Measurements from ENCODE around the gene USP14. TPM values are rescaled to one million over a fixed set of nuclear protein-coding genes. Genes with fewer than 3 reads are reported as not detected.

Gene USP14
- total RNA-seq, 1 donor from 2014 or later, result 40.0 TPM

DNA sequence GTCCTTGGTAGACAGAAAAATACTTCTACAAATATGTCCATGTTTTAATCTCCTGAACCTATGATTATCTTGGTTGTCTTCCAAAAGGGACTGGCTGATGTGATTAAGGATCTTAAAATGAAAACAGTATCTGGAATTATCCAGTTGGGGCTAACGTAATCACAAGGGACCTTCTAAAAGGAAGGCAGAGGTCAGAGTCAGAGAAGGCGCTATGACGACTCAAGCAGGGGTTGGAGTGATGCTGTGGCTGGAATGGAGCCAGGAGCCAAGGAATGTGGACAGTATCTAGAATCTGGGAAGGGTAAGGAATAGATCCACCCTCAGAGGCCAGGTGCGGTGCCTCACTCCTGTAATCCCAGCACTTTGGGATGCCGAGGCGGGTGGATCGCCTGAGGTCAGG, 4.2 kb upstream of the USP14 start:
- Histone ChIP-seq H3K27me3 (ENCODE audit: control insufficient read depth, insufficient read depth, low read length) (no peaks in the 10 kb centered on the region), H3K4me3 (ENCODE audit: low read depth, low read length) (no peak overlapping the region), H3K36me3 (ENCODE audit: control insufficient read depth, insufficient read depth, low read length) (no peaks in the 10 kb centered on the region)
- no peak for DNase-seq (ENCODE audit: low read depth)
- TF ChIP-seq, protein P1, sequence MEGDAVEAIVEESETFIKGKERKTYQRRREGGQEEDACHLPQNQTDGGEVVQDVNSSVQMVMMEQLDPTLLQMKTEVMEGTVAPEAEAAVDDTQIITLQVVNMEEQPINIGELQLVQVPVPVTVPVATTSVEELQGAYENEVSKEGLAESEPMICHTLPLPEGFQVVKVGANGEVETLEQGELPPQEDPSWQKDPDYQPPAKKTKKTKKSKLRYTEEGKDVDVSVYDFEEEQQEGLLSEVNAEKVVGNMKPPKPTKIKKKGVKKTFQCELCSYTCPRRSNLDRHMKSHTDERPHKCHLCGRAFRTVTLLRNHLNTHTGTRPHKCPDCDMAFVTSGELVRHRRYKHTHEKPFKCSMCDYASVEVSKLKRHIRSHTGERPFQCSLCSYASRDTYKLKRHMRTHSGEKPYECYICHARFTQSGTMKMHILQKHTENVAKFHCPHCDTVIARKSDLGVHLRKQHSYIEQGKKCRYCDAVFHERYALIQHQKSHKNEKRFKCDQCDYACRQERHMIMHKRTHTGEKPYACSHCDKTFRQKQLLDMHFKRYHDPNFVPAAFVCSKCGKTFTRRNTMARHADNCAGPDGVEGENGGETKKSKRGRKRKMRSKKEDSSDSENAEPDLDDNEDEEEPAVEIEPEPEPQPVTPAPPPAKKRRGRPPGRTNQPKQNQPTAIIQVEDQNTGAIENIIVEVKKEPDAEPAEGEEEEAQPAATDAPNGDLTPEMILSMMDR (IDR thresholded peaks at IDR 0.05; ENCODE audit: insufficient read depth, low read length, poor library complexity, severe bottlenecking), result no peak

DNA sequence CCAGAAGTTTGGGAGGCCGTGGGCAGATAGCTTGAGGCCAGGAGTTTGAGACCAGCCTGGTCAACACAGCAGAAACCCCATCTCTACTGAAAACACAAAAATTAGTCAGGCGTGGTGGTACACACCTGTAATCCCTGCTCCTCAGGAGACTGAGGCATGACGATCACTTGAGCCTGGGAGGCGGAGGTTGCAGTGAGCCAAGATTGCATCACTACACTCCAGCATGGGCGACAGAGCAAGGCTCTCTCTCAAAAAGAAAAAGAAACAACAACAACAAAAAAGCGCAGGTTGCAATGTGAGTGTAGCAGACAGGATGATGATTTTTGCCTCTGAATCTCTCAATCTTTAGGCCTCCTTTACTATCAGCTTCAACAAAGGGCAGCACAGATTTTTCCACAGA, 2.7 kb upstream of the USP14 start:
- no peak for DNase-seq (ENCODE audit: low read depth)
- H3K27me3 ChIP-seq (ENCODE audit: control insufficient read depth, insufficient read depth, low read length), result no peaks in the 10 kb centered on the region
- H3K36me3 ChIP-seq (ENCODE audit: control insufficient read depth, insufficient read depth, low read length), result no peaks in the 10 kb centered on the region
- no peak overlapping the region for H3K4me3 ChIP-seq (ENCODE audit: low read depth, low read length)
- TF ChIP-seq, protein P1 (IDR thresholded peaks at IDR 0.05; ENCODE audit: insufficient read depth, low read length, poor library complexity, severe bottlenecking), result no peak

DNA sequence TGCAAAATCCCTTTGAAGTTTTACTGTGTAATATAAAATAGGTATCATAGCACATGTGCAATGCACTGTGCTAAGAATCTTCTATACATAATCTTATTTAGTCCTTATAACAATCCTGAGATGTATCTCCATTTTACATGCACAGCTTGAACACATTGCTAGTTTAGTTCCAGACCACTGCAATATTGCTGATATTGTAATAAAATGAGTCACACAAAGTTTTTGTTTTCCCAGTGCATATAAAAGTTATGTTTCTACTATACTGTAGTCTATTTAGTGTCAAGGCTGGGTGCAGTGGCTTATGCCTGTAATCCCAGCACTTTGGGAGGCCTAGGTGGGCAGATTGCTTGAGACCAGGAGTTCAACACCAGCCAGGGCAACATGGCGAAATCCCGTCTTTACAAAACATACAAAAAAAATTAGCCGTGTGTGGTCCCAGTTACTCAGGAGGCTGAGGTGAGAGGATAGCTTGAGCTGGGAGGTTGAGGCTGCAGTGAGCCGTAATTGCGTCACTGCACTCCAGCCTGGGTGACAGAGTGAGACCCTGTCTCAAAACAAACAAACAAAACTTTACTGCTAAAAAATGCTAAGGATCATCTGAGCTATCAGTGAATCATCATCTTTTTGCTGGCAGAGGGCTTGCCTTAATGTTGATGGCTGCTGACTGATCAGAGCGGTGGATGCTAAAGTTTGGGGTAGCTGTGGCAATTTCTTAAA, 1.7 kb upstream of the USP14 start:
- H3K27me3 ChIP-seq (ENCODE audit: control insufficient read depth, insufficient read depth, low read length), result no peaks in the 10 kb centered on the region
- TF ChIP-seq, protein P1 (IDR thresholded peaks at IDR 0.05; ENCODE audit: insufficient read depth, low read length, poor library complexity, severe bottlenecking), result no peak
- no peaks in the 10 kb centered on the region for H3K36me3 ChIP-seq (ENCODE audit: control insufficient read depth, insufficient read depth, low read length)
- no peak for DNase-seq (ENCODE audit: low read depth)
- no peak overlapping the region for H3K4me3 ChIP-seq (ENCODE audit: low read depth, low read length)

DNA sequence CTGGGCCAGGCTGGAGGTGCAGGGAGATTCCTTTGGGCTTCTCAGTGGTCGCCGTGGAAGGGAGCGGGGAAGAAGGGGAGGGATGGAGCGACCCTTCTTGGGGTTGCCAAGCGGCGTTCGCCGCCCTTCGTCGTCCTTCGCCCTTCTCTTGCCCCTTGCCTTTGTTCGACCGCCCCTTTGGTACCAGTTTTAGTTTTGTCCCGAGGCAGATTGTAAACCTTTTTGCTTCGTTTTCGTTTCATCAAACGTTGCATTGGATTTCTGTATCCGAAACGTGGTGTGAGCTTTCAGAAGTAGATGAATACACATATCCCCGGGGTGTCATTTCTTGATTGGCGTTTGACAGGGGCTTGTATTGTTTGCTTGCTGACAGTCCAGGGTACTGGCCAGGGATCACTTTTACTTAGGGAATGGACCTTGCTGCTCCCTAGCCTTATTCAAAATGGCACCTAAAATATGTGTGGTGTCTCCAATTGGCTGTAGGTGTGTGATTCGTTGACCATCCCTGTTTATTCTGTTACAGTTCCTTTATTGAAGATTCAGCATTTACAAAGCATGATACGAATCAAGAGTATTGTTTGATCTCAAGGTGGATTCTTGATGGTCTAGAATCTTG, 788 bp downstream of the USP14 start:
- no peak for DNase-seq (ENCODE audit: low read depth)
- no peaks in the 10 kb centered on the region for H3K27me3 ChIP-seq (ENCODE audit: control insufficient read depth, insufficient read depth, low read length)
- H3K36me3 ChIP-seq (ENCODE audit: control insufficient read depth, insufficient read depth, low read length), result no peaks in the 10 kb centered on the region
- TF ChIP-seq, protein P1 (IDR thresholded peaks at IDR 0.05; ENCODE audit: insufficient read depth, low read length, poor library complexity, severe bottlenecking), result no peak
- H3K4me3 ChIP-seq (ENCODE audit: low read depth, low read length), result peak overlapping the region; percentile 68

DNA sequence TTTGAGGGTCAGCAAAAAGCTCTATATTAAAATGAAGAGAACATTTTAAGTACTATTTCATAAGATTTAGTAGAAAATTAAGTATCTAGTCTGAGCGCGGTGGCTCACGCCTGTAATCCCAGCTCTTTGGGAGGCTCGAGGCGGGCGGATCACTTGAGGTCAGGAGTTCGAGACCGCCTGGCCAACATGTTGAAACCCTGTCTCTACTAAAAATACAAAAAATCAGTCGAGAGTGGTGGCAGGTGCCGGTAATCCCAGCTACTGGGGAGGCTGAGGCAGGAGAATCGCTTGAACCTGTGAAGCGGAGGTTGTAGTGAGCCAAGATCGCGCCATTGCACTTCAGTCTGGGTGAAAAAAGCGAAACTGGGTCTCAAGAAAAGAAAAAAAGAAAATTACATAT, 1.6 kb downstream of the USP14 start:
- TF ChIP-seq, protein P1 (IDR thresholded peaks at IDR 0.05; ENCODE audit: insufficient read depth, low read length, poor library complexity, severe bottlenecking), result no peak
- Histone ChIP-seq H3K27me3 (ENCODE audit: control insufficient read depth, insufficient read depth, low read length) (no peaks in the 10 kb centered on the region), H3K36me3 (ENCODE audit: control insufficient read depth, insufficient read depth, low read length) (no peaks in the 10 kb centered on the region), H3K4me3 (ENCODE audit: low read depth, low read length) (no peak overlapping the region)
- DNase-seq (ENCODE audit: low read depth), result no peak

Data from kidney epithelial cell (primary cell).